B cell (primary cell): Measurements from ENCODE around the gene CRB1. TPM values are rescaled to one million over a fixed set of nuclear protein-coding genes. Genes with fewer than 3 reads are reported as not detected.

Source experiments
- ATAC-seq: fragments of 200-7000 bp; cut with Tn5 transposase; one replicate; pipeline ENCODE4 v1.10.0; 2021; ENCODE audit warnings: low read depth, mild to moderate bottlenecking, moderate number of reproducible peaks, moderate library complexity
- CTCF ChIA-PET: fragments of 350-600 bp; sonication (Branson Sonifier 250); formaldehyde crosslinking; loops from one replicate; lab custom pipeline; 2021; ENCODE audit warnings: antibody characterized with exemption, inconsistent platforms; lab: Charles Lee
- POLR2A ChIA-PET: fragments of 350-600 bp; sonication (Branson Sonifier 250); formaldehyde crosslinking; loops from one replicate; lab custom pipeline; 2021; ENCODE audit warnings: antibody characterized with exemption; lab: Charles Lee
- DNase-seq: peaks from one replicate; pipeline ENCODE4 v3.0.0; 2013
- H2AFZ ChIP-seq: 2 replicates; pipeline ENCODE4 v1.6.1; 2012; ENCODE audit warnings: mild to moderate bottlenecking, low read depth, low read length; ENCODE audit not compliant: insufficient read depth, poor library complexity, severe bottlenecking
- H3K27ac ChIP-seq, 2 donors: 1 replicate in 1 of 2; 2 replicates in 1 of 2; pipeline ENCODE4 v1.5.1; 2012 to 2013; ENCODE audit warnings: low read length in 2 of 2, mild to moderate bottlenecking in 2 of 2, moderate library complexity in 1 of 2
- H3K27me3 ChIP-seq, 4 experiments: fragments of 200-600 bp in 1 of 4; sonication (generic) in 1 of 4; replicated peaks in 1 of 4; 1 replicate in 2 of 4; 2 replicates in 2 of 4; pipeline versions ENCODE4 v1.6.1 to v1.7.0; 2013 to 2016; ENCODE audit warnings: low read length in 3 of 4, mild to moderate bottlenecking in 2 of 4, mixed read lengths in 1 of 4, moderate library complexity in 1 of 4; ENCODE audit not compliant: insufficient read depth in 4 of 4, control insufficient read depth in 3 of 4; ENCODE audit errors: control extremely low read depth in 1 of 4
- H3K36me3 ChIP-seq, 2 experiments: replicated peaks in 1 of 2; 1 replicate in 1 of 2; 2 replicates in 1 of 2; pipeline versions ENCODE4 v1.6.1 to v1.7.1; 2013; ENCODE audit warnings: low read length in 1 of 2; ENCODE audit not compliant: insufficient read depth in 2 of 2, control insufficient read depth in 1 of 2; ENCODE audit errors: control extremely low read depth in 1 of 2, extremely low read depth in 1 of 2
- H3K4me1 ChIP-seq, 2 donors: fragments of 200-600 bp in 1 of 2; sonication (generic) in 1 of 2; 1 replicate in 1 of 2; 2 replicates in 1 of 2; pipeline versions ENCODE4 v1.5.1 to v1.6.1; 2013 to 2017; ENCODE audit warnings: low read length in 2 of 2; ENCODE audit not compliant: control insufficient read depth in 2 of 2, insufficient read depth in 2 of 2
- H3K4me2 ChIP-seq: replicated peaks from 2 replicates; pipeline ENCODE3; 2012; ENCODE audit warnings: mild to moderate bottlenecking, low read depth, low read length; ENCODE audit not compliant: poor library complexity, severe bottlenecking
- H3K4me3 ChIP-seq, 5 experiments: fragments of 200-600 bp in 1 of 5; sonication (generic) in 1 of 5; 1 replicate in 3 of 5; 2 replicates in 2 of 5; pipeline versions ENCODE4 v1.5.1 to v1.7.0; 2011 to 2016; ENCODE audit warnings: low read length in 4 of 5, mild to moderate bottlenecking in 4 of 5, low read depth in 2 of 5, control low read depth in 1 of 5, moderate library complexity in 1 of 5; ENCODE audit not compliant: insufficient read depth in 1 of 5; ENCODE audit errors: control extremely low read depth in 1 of 5, extremely low read depth in 1 of 5
- H3K79me2 ChIP-seq: fragments of 200-600 bp; sonication (generic); one replicate; pipeline ENCODE4 v1.6.0; 2016; ENCODE audit warnings: low read length; ENCODE audit not compliant: control insufficient read depth, insufficient read depth
- H3K9ac ChIP-seq: fragments of 200-600 bp; sonication (generic); 2 replicates; pipeline ENCODE4 v1.6.1; 2017; ENCODE audit warnings: mild to moderate bottlenecking, low read length, moderate library complexity
- H3K9me3 ChIP-seq, 3 donors: one replicate each; pipeline versions ENCODE4 v1.6.1 to v1.7.1; 2013; ENCODE audit warnings: low read length in 2 of 3; ENCODE audit not compliant: control insufficient read depth in 2 of 3, insufficient read depth in 1 of 3; ENCODE audit errors: control extremely low read depth in 1 of 3
- H4K20me1 ChIP-seq: 2 replicates; pipeline ENCODE4 v1.6.0; 2012; ENCODE audit warnings: mild to moderate bottlenecking, low read length; ENCODE audit not compliant: insufficient read depth, control insufficient read depth, poor library complexity, severe bottlenecking
- H3K27ac Mint-ChIP-seq: one replicate; pipeline ENCODE4 v1.8.0; 2021; ENCODE audit warnings: mixed read lengths
- H3K27me3 Mint-ChIP-seq: one replicate; pipeline ENCODE4 v1.8.0; 2021; ENCODE audit warnings: mixed read lengths
- H3K4me1 Mint-ChIP-seq: one replicate; pipeline ENCODE4 v1.8.0; 2021; ENCODE audit warnings: mixed read lengths
- H3K4me3 Mint-ChIP-seq: one replicate; pipeline ENCODE4 v1.8.0; 2021; ENCODE audit warnings: mixed read lengths
- H3K9me3 Mint-ChIP-seq: one replicate; pipeline ENCODE4 v1.8.0; 2022; ENCODE audit warnings: mixed read lengths; ENCODE audit not compliant: insufficient read depth
- EZH2 ChIP-seq: IDR thresholded peaks from 2 replicates; pipeline ENCODE4 v1.6.1; 2012; ENCODE audit warnings: borderline replicate concordance, low read depth, mild to moderate bottlenecking, moderate library complexity, low read length; ENCODE audit not compliant: insufficient read depth, poor library complexity, severe bottlenecking
- WGBS: methylation state at CpG from one replicate; pipeline ENCODE4 v1.1.5; 2013; ENCODE audit warnings: missing lambda C conversion rate; ENCODE audit not compliant: insufficient coverage; 5-methylcytosine and 5-hydroxymethylcytosine counted together
- intact Hi-C: fragments of 100-400 bp; cut with micrococcal nuclease; formaldehyde crosslinking; loops from one replicate; pipeline ENCODE4 v1.10.0; 2022
- polyA plus RNA-seq: library from polyadenylated mRNA; depleted of rRNA; stranded (reverse); fragments of >200 nt; gene quantifications from 2 replicates; pipeline ENCODE4 v1.2.3, GENCODE V29; 2012
- total RNA-seq, 2 donors: library from RNA; stranded (reverse); fragments of 120-200 nt in 1 of 2; gene quantifications; 1 replicate in 1 of 2; 2 replicates in 1 of 2; pipeline versions ENCODE4 v1.2.3 to v1.2.4, GENCODE V29; 2013 to 2022
- TF ChIP-seq, protein P1 (sequence below): fragments of 200-600 bp; IDR thresholded peaks from one replicate; pipeline ENCODE4 v1.8.0; 2022; ENCODE audit warnings: antibody characterized with exemption, mild to moderate bottlenecking

Gene CRB1
- total and polyA plus RNA-seq, 2 donors (not counting 1 experiment from before 2014, with no cell fraction given), result 0.15 TPM; not detected in 1

DNA sequence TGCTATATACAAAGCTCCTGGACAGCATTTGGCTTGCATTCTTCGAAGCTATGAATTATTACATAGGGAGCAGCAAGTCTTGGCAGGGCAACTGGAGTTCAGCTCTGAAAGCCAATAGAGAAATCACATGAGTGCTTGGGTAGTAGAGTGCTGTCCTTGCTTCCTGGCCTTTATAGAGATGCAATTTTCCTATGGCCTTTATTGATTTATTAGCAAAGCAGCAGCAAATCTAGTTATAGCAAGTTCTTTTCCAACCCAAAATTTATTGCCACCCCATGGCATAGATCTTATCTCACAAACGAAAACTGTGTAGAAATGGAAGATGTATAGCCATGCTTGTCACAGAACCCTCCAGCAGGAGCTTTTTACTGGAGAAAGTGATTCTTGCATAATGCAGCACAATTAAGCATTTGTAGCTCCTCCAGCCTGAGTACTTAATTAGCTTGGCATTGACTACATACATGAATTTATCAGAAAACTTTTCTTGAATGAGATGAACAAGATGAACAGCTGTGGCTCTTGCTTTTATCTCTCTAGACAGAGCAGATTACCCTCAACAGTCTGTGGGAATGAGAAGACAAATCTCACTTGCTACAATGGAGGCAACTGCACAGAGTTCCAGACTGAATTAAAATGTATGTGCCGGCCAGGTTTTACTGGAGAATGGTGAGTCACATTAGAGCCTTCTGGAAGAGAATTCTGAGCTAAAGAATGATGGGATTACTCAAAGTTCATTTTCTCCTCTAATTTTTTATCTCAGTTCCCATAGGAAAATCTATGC, 170.1 kb downstream of the CRB1 start:
- Mint-ChIP-seq H3K4me3 (no peak overlapping the region), H3K27me3 (peaks cover 3% of the 10 kb centered on the region), H3K27ac (no peak overlapping the region), H3K9me3 (no peaks in the 10 kb centered on the region), H3K4me1 (no peaks in the 10 kb centered on the region)
- H3K4me3 ChIP-seq, result no peak overlapping the region
- H3K27me3 ChIP-seq, result no peaks in the 10 kb centered on the region
- H3K36me3 ChIP-seq, result no peaks in the 10 kb centered on the region
- H4K20me1 ChIP-seq, result no peaks in the 10 kb centered on the region
- DNase-seq, result no peak
- WGBS, result 100% methylated on average over 2 of the region's 3 CpGs
- no peaks in the 10 kb centered on the region for H3K9me3 ChIP-seq
- no peak overlapping the region for H3K4me2 ChIP-seq
- ATAC-seq, result no peak
- H3K9ac ChIP-seq, result no peak overlapping the region
- H3K27ac ChIP-seq, result no peak overlapping the region
- CTCF ChIA-PET, result no interaction called here
- TF ChIP-seq, protein P1, sequence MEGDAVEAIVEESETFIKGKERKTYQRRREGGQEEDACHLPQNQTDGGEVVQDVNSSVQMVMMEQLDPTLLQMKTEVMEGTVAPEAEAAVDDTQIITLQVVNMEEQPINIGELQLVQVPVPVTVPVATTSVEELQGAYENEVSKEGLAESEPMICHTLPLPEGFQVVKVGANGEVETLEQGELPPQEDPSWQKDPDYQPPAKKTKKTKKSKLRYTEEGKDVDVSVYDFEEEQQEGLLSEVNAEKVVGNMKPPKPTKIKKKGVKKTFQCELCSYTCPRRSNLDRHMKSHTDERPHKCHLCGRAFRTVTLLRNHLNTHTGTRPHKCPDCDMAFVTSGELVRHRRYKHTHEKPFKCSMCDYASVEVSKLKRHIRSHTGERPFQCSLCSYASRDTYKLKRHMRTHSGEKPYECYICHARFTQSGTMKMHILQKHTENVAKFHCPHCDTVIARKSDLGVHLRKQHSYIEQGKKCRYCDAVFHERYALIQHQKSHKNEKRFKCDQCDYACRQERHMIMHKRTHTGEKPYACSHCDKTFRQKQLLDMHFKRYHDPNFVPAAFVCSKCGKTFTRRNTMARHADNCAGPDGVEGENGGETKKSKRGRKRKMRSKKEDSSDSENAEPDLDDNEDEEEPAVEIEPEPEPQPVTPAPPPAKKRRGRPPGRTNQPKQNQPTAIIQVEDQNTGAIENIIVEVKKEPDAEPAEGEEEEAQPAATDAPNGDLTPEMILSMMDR, result no peak
- no peak for TF ChIP-seq EZH2
- no peaks in the 10 kb centered on the region for H3K79me2 ChIP-seq
- H2AFZ ChIP-seq, result no peak overlapping the region
- H3K4me1 ChIP-seq, result no peaks in the 10 kb centered on the region
- POLR2A ChIA-PET, result no interaction called here
- intact Hi-C loops, result no loop called here

DNA sequence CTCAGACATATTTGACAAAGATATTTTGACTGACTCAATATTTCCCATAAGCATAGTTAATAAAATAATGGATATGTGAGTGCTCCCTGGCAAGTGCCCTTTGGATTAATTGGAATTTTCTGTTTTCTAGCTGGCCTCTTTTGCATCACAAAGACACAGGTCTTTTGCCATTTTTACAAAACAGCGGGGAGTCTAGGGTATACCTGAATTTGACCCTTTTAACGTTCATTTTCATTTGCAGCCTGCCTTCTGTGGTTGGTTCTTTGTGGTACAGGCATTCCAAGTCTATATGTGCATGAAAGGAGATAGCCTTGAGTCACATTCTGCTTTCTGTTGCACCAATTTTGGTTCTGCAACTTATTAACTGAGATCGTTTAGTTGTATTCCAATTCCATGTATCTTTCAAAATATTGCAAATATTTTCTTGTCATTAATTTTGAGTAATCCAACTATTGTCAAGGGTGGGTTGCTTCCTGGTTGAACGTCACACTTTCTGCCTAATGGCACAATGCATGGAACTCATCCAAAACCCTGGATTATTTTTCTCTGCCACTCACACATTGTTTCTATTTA, 171.7 kb downstream of the CRB1 start:
- Histone ChIP-seq H3K36me3 (no peaks in the 10 kb centered on the region), H3K27ac (no peak overlapping the region), H4K20me1 (no peaks in the 10 kb centered on the region), H3K4me2 (no peak overlapping the region), H3K27me3 (peaks cover 0 to 1% (median 0%) of the 10 kb centered on the region in 4 experiments), H3K4me1 (no peaks in the 10 kb centered on the region), H3K4me3 (no peak overlapping the region), H3K79me2 (no peaks in the 10 kb centered on the region), H3K9me3 (no peaks in the 10 kb centered on the region), H3K9ac (no peak overlapping the region), H2AFZ (no peak overlapping the region)
- no peak overlapping the region for H3K27ac Mint-ChIP-seq
- intact Hi-C loops, result no loop called here
- peaks cover 3% of the 10 kb centered on the region for H3K27me3 Mint-ChIP-seq
- CTCF ChIA-PET, result no interaction called here
- no peak for DNase-seq
- no peaks in the 10 kb centered on the region for H3K4me1 Mint-ChIP-seq
- no peak overlapping the region for H3K4me3 Mint-ChIP-seq
- POLR2A ChIA-PET, result no interaction called here
- no peak for ATAC-seq
- no peak for TF ChIP-seq EZH2
- TF ChIP-seq, protein P1, result no peak
- WGBS, result no CpG with 5 or more reads among the region's 4 CpGs
- H3K9me3 Mint-ChIP-seq, result no peaks in the 10 kb centered on the region
